Pancreas (tissue), 10 donors: ENCODE data around the gene CDC42BPB. TPM values are rescaled to one million over a fixed set of nuclear protein-coding genes. Genes with fewer than 3 reads are reported as not detected.
A peak's percentile ranks its signal among the peaks of the same experiment; 100 is the strongest.

Experiments
- ATAC-seq, 4 donors: fragments of 200-7000 bp; cut with Tn5 transposase; one replicate each; pipeline versions ENCODE4 v1.8.0 to v1.9.1; 2020; ENCODE audit warnings: mild to moderate bottlenecking in 4 of 4, moderate library complexity in 4 of 4
- DNase-seq, 6 donors: peaks; one replicate each; pipeline ENCODE4 v3.0.0-alpha.2; 2020
- FAIRE-seq: peaks from 2 replicates; lab custom pipeline; 2012; peaks lifted over from hg19 to GRCh38; lab: Jason Lieb, UNC
- H3K27ac ChIP-seq, 4 donors: fragments of 200-600 bp; sonication (generic); 1 replicate in 3 of 4; 2 replicates in 1 of 4; pipeline versions ENCODE4 v1.5.0 to v1.8.0; 2020
- H3K27me3 ChIP-seq, 4 donors: fragments of 200-600 bp; one replicate each; pipeline ENCODE4 v1.8.0; 2021
- H3K36me3 ChIP-seq, 3 donors: fragments of 200-600 bp; sonication (generic) in 1 of 3; one replicate each; pipeline versions ENCODE4 v1.5.0 to v1.8.0; 2020 to 2021
- H3K4me1 ChIP-seq, 3 donors: fragments of 200-600 bp; one replicate each; pipeline ENCODE4 v1.8.0; 2021
- H3K4me3 ChIP-seq, 4 donors: fragments of 200-600 bp; sonication (generic) in 2 of 4; one replicate each; pipeline versions ENCODE4 v1.5.0 to v1.8.0; 2020 to 2021
- H3K9me3 ChIP-seq, 4 donors: fragments of 200-600 bp; one replicate each; pipeline ENCODE4 v1.8.0; 2021
- CTCF ChIP-seq, 4 donors: fragments of 200-600 bp; sonication (generic) in 3 of 4; IDR thresholded peaks; one replicate each; pipeline versions ENCODE4 v1.5.0 to v1.8.0; 2021; ENCODE audit warnings: antibody characterized with exemption in 4 of 4
- WGBS, 2 donors: extraction: QIAGEN DNeasy Blood & Tissue Kit; methylation state at CpG; one replicate each; pipeline ENCODE4 v1.1.7; 2013; 5-methylcytosine and 5-hydroxymethylcytosine counted together
- intact Hi-C, 3 donors: fragments of 100-400 bp; cut with DNase I; formaldehyde crosslinking; loops; one replicate each; pipeline versions ENCODE4 v1.11.1 to v1.14.2; 2022
- polyA plus RNA-seq, 2 donors: library from polyadenylated mRNA; stranded (reverse); fragments of 200-250 nt; gene quantifications; one replicate each; pipeline ENCODE4 v1.2.3, GENCODE V29; 2013
- total RNA-seq, 6 donors: library from RNA; stranded (reverse); fragmentation: NEBNext Ultra II Directional in 4 of 6; extraction: Animal tissue kit (Norgen Biotek cat#: 25700) in 4 of 6; gene quantifications; one replicate each; pipeline versions ENCODE4 v1.2.1 to v1.2.4, GENCODE V29; 2021 to 2023
- donor health status: healthy with polysubstance abuse.
- donor health status: DM: no; HTN: no; CAD: no; lungs with moderate emphysema.
- donor health status: DM: no; HTN: no; CAD: no.
- donor health status: control.
- donor health status: control.
- donor health status: Bipolar disorder and iron deficiency.
- donor health status: DM: yes; HTN: yes; CAD: no.
- donor health status: DM: no; HTN: no; CAD: no.
- donor health status: DM: no; HTN: no; CAD: no.
- donor health status: DM: yes; HTN: yes; CAD: no.

CDC42BPB gene
- total and polyA plus RNA-seq, 8 donors, result 27.2 to 45.5 (median 32.7) TPM

DNA sequence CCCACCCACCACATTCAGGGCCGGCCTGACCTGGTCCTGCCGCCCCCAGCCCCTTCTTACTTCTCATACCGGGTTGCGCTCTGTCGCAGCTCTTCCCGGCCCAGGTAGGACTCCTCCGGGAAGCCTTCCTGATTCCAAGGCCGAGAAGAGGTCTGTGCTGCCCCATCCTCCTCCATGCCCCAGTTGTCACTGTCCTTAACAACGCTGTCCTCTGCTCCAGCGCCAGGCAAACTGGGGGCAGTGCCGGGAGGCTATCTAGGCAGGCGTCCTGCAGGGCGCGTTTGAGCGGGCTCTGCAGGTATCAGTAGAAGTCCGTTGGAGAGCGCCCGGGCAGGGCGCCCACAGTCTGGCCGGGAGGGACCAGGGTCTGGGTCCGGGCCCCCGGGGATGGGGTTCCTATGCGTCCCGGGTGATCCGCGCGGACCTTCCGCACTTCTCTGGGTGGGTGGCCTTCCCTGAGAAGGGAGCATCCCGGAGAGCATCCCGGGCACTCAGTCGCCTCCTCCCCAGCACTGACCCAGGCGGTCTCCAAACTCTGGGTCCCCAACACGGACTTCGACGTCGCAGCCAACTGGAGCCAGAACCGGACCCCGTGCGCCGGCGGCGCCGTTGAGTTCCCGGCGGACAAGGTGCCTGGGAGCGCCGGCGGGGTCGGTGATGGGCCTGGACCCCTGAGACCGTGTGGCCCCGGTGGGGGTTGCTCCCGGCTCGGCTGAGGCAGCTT is 134.0 kb downstream of the CDC42BPB start:
- intact Hi-C loops, result loop anchor here in 1 of 3 donors (10.0 kb wide), 1 partner anchor 159 kb away; no protein-coding TSS in a partner anchor
- Histone ChIP-seq H3K9me3 (no peaks in the 10 kb centered on the region), H3K4me1 (peaks cover 0 to 6% (median 0%) of the 10 kb centered on the region in 3 donors), H3K4me3 (peak overlapping the region in 1 of 4 donors; percentile 41), H3K27ac (no peak overlapping the region), H3K27me3 (peaks cover 0 to 7% (median 0%) of the 10 kb centered on the region in 4 donors), H3K36me3 (no peaks in the 10 kb centered on the region)
- no peak for FAIRE-seq
- TF ChIP-seq CTCF (IDR thresholded peaks at IDR 0.05), result no peak
- peak in 1 of 6 donors; percentile 72 for DNase-seq
- 8 to 11% methylated on average over 51 to 53 of the region's 53 CpGs for WGBS, 2 donors
- peak in 1 of 4 donors; percentile 21 for ATAC-seq

DNA sequence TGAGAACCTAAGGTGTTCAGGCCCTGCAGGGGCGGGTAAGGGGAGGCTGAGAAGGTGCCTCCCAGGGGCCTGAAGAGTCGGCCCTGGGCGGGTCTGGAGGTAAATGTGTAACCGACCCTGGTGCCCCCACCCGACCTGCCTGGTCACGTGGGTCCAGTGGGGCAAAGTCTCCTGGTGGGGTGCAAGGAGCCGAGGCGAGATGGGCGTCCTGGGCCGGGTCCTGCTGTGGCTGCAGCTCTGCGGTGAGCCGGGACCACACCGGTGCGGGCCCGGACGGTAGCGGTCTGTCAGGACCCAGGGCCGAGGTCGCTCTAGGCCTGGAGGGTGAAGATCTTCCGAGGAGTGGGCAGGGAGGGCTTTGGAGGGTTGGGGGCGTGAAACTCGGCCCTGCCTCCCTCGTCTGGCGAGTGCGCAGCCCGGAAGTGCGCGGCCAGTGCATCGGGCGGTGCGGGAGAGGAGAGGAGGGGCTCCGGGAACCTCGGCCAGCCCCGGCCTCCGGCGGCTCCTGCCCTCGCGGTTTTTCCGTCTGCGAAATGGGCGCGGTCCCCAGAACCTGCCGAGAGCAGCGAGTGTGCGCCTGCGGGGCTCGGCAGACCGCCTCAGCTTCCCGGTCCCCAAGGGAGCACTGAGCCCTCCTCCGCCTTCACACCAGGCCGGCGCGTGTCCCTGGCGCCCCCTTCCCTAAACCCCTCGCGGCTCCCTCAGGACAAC is 134.7 kb downstream of the CDC42BPB start, which contains the start of gene AMN:
AMN (plus strand) TSS at position 174 of the 711 bp plus-strand sequence; CDS start at position 200, 26 bp downstream.
- Histone ChIP-seq H3K9me3 (no peaks in the 10 kb centered on the region), H3K4me3 (peak within 1 kb of the TSS in 1 of 4 donors; percentile 41), H3K4me1 (peaks cover 0 to 6% (median 0%) of the 10 kb centered on the region in 3 donors), H3K27me3 (peaks cover 0 to 7% (median 0%) of the 10 kb centered on the region in 4 donors), H3K27ac (no peak within 1 kb of the TSS), H3K36me3 (no peaks in the 10 kb centered on the region)
- no peak for FAIRE-seq
- 5 to 7% methylated on average over 38 to 56 of the region's 56 CpGs for WGBS, 2 donors
- peak in 1 of 6 donors; percentile 69 for DNase-seq
- ATAC-seq, result peak; percentile 32 to 61 (median 52)
- intact Hi-C loops, result loop anchor here in 1 of 3 donors (10.0 kb wide), 1 partner anchor 158 kb away; no protein-coding TSS in a partner anchor
- TF ChIP-seq CTCF (IDR thresholded peaks at IDR 0.05), result no peak

DNA sequence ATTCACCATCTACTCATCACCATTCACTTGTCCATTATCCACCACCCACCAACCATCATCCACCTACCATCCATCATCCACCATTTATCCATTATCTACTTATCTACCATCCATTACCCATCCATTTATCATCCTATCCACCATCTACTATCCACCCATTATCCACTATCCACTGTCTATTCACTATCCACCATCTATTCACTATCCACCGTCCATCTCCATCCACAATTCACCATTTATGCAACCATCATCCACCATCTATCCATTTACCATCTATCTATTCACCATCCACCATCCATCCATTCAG is 136.4 kb downstream of the CDC42BPB start:
- 91 to 94% methylated on average over 1 of the region's 1 CpG for WGBS, 2 donors
- intact Hi-C loops, result loop anchor here in 1 of 3 donors (10.0 kb wide), 1 partner anchor 156 kb away; no protein-coding TSS in a partner anchor
- ATAC-seq (no peak), FAIRE-seq (no peak), DNase-seq (no peak)
- H3K27ac ChIP-seq, result no peak overlapping the region
- H3K27me3 ChIP-seq, result peaks cover 0 to 7% (median 0%) of the 10 kb centered on the region in 4 donors
- no peaks in the 10 kb centered on the region for H3K9me3 ChIP-seq
- H3K4me3 ChIP-seq, result no peak overlapping the region
- H3K4me1 ChIP-seq, result peaks cover 0 to 6% (median 0%) of the 10 kb centered on the region in 3 donors
- no peak for TF ChIP-seq CTCF (IDR thresholded peaks at IDR 0.05)
- H3K36me3 ChIP-seq, result no peaks in the 10 kb centered on the region

DNA sequence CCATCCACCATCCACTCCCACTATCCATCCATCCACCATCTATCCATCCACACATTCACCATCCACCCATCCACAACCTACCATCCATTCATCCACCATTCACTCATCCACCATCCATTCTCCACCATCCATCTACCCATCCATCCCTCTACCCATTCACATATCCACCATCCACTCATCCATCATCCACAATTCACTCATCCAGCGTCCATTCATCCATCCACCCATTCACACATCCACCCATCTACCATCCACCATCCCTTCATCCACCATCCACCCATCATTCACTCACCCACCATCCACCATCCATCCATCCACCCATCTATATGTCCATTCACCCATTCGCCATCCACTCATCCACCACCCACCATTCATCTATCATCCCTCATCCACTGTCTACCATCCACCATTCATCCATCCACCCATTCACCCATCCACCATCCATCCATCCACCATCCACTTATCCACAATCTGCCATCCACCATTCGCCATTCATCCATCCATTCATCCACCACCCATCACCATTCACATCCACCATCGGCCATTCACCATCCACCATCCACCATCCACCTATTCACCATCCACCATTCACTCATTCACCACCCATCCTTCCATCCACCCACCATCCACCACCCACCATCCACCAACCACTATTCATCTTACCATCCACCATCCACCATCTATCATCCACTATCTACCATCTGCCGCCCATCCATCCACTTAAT is 136.9 kb downstream of the CDC42BPB start:
- no peak for DNase-seq
- Histone ChIP-seq H3K4me1 (peaks cover 0 to 6% (median 0%) of the 10 kb centered on the region in 3 donors), H3K27ac (no peak overlapping the region), H3K4me3 (no peak overlapping the region), H3K9me3 (no peaks in the 10 kb centered on the region), H3K36me3 (no peaks in the 10 kb centered on the region), H3K27me3 (peaks cover 0 to 7% (median 0%) of the 10 kb centered on the region in 4 donors)
- TF ChIP-seq CTCF (IDR thresholded peaks at IDR 0.05), result no peak
- ATAC-seq, result no peak
- intact Hi-C loops, result loop anchor here in 1 of 3 donors (10.0 kb wide), 1 partner anchor 156 kb away; no protein-coding TSS in a partner anchor
- WGBS, 2 donors, result 85 to 90% methylated on average over 5 of the region's 5 CpGs
- no peak for FAIRE-seq
